Kidney (tissue), 14 donors: ENCODE results near the gene TPSG1. TPM values are rescaled to one million over a fixed set of nuclear protein-coding genes. Genes with fewer than 3 reads are reported as not detected.
A peak's percentile ranks its signal among the peaks of the same experiment; 100 is the strongest.
"Not testable (repeated sequence)": the region's sequence is repeated elsewhere in the genome, so short reads cannot be mapped to it uniquely, and the experiment has no call there.

Experiments used
- DNase-seq, 5 donors: peaks; one replicate each; pipeline ENCODE4 v3.0.0-alpha.2; 2013 to 2020
- FAIRE-seq: peaks from 2 replicates; lab custom pipeline; 2012; peaks lifted over from hg19 to GRCh38; lab: Jason Lieb, UNC
- H3K27ac ChIP-seq, 2 donors: one replicate each; pipeline ENCODE4 v1.7.0; 2013; ENCODE audit warnings: low read depth in 2 of 2, low read length in 2 of 2, inconsistent platforms in 1 of 2
- H3K27me3 ChIP-seq: one replicate; pipeline ENCODE4 v1.7.1; 2013; ENCODE audit warnings: low read length, inconsistent platforms; ENCODE audit not compliant: control insufficient read depth, insufficient read depth
- H3K36me3 ChIP-seq, 3 donors: one replicate each; pipeline versions ENCODE4 v1.7.0 to v1.7.1; 2013; ENCODE audit warnings: low read length in 3 of 3, control low read depth in 1 of 3, inconsistent platforms in 1 of 3; ENCODE audit not compliant: insufficient read depth in 3 of 3, control insufficient read depth in 2 of 3
- H3K4me1 ChIP-seq, 3 donors: one replicate each; pipeline versions ENCODE4 v1.7.0 to v1.7.1; 2013; ENCODE audit warnings: low read length in 3 of 3, inconsistent platforms in 1 of 3, low read depth in 1 of 3; ENCODE audit not compliant: control insufficient read depth in 2 of 3, insufficient read depth in 2 of 3
- H3K4me3 ChIP-seq, 3 donors: one replicate each; pipeline versions ENCODE4 v1.7.0 to v1.8.1; 2013; ENCODE audit warnings: low read length in 3 of 3, control low read depth in 1 of 3, inconsistent platforms in 1 of 3
- H3K9ac ChIP-seq, 3 donors: one replicate each; pipeline versions ENCODE4 v1.7.0 to v1.7.1; 2013; ENCODE audit warnings: low read length in 3 of 3, control low read depth in 1 of 3, inconsistent platforms in 1 of 3
- H3K9me3 ChIP-seq, 3 donors: one replicate each; pipeline versions ENCODE4 v1.7.0 to v1.7.1; 2013; ENCODE audit warnings: low read length in 3 of 3, control low read depth in 1 of 3, inconsistent platforms in 1 of 3; ENCODE audit not compliant: control insufficient read depth in 2 of 3, insufficient read depth in 1 of 3
- intact Hi-C: fragments of 100-400 bp; cut with DNase I; formaldehyde crosslinking; loops from one replicate; pipeline ENCODE4 v1.11.1; 2022
- polyA plus RNA-seq: library from polyadenylated mRNA; stranded (reverse); fragments of 350-450 nt; fragmentation: Illumina TruSeq; extraction: RNeasy Lipid Tissue Mini Kit (QIAGEN cat#74804); gene quantifications from one replicate; pipeline ENCODE4 v1.2.3, GENCODE V29; 2014; ENCODE audit warnings: low read depth, low replicate concordance; ENCODE audit not compliant: insufficient read depth
- total RNA-seq: library from RNA; stranded (reverse); fragmentation: NEBNext Ultra II Directional; extraction: Animal tissue kit (Norgen Biotek cat#: 25700); gene quantifications from one replicate; pipeline ENCODE4 v1.2.1, GENCODE V29; 2021
- TF ChIP-seq, protein P1 (sequence below): IDR thresholded peaks from 3 replicates; pipeline ENCODE4 v1.5.1; 2012; ENCODE audit warnings: mild to moderate bottlenecking, moderate library complexity, borderline replicate concordance; ENCODE audit not compliant: insufficient read depth; ENCODE audit errors: extremely low read depth
- donor health status: control.
- donor health status: control.
- donor health status: control.
- donor health status: control.
- donor health status: control.
- donor health status: DM: yes; HTN: yes; CAD: no.
- donor health status: Normal renal cell carcinoma (clear cell type).

The TPSG1 gene
- total and polyA plus RNA-seq, 2 donors from 2014 or later: 0.86 to 3.4 TPM

DNA sequence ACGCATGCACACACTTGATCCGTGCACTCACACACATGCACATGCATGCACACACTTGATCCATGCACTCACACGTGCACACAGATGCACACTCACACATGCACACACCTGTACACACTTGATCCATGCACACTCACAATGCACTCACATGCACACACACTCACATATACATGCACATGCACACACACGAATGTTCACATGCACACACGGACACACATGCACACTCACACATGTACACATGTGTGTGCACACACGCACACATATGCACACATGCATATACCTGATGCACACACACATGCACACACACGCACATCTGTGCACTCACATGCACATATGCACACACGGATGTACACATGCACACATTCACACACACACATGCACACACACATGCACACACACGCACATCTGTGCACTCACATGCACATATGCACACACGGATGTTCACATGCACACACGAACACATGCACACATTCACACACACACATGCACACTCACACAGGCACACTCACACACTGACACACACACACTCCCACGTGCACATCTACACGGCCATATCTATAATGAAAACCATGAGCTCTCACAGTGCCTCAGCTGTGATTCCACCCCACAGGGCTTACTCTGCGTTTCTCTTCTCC, 23.0 kb upstream of the TPSG1 start:
- intact Hi-C loops, H3K27me3 ChIP-seq, DNase-seq, H3K9ac ChIP-seq, H3K36me3 ChIP-seq, H3K9me3 ChIP-seq, H3K4me1 ChIP-seq, FAIRE-seq, H3K27ac ChIP-seq, H3K4me3 ChIP-seq: not testable (repeated sequence)

DNA sequence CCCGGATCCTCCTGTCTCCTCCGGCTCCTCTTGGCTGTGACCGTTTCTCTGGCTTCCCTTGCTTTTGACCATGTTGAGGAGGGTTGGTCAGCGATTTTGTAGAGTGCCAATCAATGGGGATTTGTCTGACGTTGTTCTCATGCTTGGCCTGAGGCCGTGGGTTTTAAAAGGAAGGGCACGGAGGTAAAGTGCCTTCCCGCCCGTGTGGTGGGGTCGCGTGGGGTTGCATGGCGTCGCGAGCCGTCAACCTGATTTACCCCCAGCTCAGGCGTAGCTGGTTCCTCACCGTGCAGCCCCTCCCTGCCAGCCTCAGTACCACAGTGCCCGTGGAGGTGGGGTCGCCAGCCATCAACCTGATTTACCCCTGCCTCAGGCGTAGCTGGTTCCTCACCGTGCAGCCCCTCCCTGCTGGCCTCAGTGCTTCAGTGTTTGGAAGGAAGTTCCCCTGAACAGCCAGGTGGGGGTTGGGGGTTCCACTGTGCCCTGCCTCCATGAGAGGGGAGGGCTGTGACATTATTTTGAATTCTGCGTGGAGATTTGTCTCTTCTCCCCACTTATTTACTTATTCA, 20.5 kb upstream of the TPSG1 start:
- no peak for DNase-seq
- intact Hi-C loops: no loop called here

DNA sequence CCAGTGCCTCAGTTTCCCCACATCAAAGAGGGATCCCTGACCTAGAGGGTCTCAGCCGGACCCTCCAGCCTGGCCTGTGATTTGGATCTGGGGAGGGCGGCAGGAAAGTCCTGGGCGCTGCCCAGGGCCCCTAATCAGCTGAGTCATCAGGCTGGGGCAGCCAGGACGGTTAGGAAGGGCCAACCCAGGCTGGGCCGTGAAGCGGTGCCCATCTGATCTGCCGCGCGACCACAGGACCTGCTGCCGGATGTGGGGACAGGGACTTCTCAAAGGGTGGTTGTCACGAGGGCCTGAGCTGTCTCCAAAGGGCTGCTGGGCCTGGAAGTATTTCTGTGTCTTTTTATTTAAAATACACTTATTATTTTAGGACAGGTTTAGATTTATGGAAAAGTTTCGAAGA, 19.8 kb upstream of the TPSG1 start:
- no peak for FAIRE-seq
- peaks cover 2% of the 10 kb centered on the region for H3K27me3 ChIP-seq
- TF ChIP-seq, protein P1, sequence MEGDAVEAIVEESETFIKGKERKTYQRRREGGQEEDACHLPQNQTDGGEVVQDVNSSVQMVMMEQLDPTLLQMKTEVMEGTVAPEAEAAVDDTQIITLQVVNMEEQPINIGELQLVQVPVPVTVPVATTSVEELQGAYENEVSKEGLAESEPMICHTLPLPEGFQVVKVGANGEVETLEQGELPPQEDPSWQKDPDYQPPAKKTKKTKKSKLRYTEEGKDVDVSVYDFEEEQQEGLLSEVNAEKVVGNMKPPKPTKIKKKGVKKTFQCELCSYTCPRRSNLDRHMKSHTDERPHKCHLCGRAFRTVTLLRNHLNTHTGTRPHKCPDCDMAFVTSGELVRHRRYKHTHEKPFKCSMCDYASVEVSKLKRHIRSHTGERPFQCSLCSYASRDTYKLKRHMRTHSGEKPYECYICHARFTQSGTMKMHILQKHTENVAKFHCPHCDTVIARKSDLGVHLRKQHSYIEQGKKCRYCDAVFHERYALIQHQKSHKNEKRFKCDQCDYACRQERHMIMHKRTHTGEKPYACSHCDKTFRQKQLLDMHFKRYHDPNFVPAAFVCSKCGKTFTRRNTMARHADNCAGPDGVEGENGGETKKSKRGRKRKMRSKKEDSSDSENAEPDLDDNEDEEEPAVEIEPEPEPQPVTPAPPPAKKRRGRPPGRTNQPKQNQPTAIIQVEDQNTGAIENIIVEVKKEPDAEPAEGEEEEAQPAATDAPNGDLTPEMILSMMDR: no peak
- DNase-seq: no peak
- no peak overlapping the region for H3K27ac ChIP-seq
- no peak overlapping the region for H3K9ac ChIP-seq
- peaks cover 0 to 2% (median 0%) of the 10 kb centered on the region in 3 donors for H3K9me3 ChIP-seq
- no peaks in the 10 kb centered on the region for H3K36me3 ChIP-seq
- intact Hi-C loops: no loop called here
- H3K4me3 ChIP-seq: no peak overlapping the region
- H3K4me1 ChIP-seq: no peaks in the 10 kb centered on the region

More for the DNA sequence above, 20.5 kb upstream of the TPSG1 start:
- no peaks in the 10 kb centered on the region for H3K36me3 ChIP-seq
- no peak overlapping the region for H3K9ac ChIP-seq
- no peak for FAIRE-seq
- TF ChIP-seq, protein P1: no peak
- peaks cover 2% of the 10 kb centered on the region for H3K27me3 ChIP-seq
- H3K9me3 ChIP-seq: peaks cover 0 to 2% (median 0%) of the 10 kb centered on the region in 3 donors
- no peak overlapping the region for H3K27ac ChIP-seq
- no peaks in the 10 kb centered on the region for H3K4me1 ChIP-seq
- no peak overlapping the region for H3K4me3 ChIP-seq

DNA sequence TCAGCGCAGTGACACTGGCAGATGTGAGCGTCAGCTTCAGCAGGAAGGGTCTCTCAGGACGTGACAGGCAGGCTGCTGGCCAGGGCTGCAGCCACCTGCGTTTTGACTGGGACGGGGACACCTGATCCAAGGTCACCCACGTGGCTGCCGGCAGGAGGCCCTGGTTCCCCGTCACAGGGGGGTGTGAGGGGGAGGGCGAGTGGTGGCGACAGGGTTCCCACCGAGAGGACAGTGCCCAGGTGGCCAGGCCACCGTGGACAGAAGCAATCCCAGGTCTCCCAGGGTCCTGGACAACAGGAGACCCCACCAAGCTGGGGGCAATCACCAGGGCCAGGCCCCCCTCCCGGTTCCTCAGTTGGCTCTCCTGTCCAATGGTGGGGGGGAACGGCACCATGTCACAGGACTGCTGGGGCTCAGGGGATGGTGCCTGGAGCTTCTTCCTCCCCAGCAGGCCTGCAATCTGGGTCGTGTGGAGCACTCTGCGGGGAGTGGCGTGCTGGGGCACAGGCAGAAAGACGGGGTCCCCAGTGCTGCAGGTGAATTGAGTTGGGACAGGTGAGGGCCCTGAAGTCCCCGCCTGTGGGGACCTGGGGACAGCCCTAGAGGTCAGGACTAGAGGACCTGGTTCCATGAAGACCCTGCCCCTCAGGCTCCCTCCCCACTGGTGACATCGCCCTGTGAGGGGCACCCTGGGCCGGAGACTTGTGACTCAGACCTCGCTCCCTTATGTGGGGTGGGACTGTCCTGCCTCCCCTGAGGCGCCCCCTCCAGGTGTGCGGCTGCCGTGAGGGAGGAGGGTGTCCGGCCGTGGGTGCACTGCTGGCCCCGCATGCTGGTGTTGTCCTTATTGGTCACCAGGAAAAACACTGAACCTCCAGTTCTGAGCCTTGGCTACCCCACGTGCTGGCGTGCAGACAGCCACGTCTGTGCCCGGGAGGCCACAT, 19.1 kb upstream of the TPSG1 start:
- DNase-seq: peak in 1 of 5 donors; percentile 56
- intact Hi-C loops, FAIRE-seq: not testable (repeated sequence)

DNA sequence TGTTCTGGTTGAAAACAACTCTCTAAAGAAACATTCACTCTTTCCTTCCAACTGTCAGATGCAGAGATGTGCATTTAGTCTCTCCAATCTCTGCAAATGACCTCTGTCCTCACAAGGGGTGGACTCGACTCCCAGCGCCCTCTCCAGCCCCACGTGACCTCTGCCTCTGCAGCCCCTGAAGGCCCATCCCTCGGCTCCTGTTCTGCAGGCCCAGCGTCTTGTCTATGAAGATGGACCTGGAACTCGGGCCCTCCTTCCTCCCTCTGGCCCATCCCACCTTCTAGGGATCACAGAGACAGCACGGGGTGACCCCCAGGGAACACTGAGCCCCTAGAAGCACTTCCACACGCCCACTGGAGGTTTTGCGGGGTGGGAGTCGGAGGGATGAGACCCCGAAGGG, 18.3 kb upstream of the TPSG1 start:
- FAIRE-seq, DNase-seq, intact Hi-C loops, H3K4me1 ChIP-seq, H3K9me3 ChIP-seq, H3K27me3 ChIP-seq, H3K36me3 ChIP-seq, H3K27ac ChIP-seq, H3K4me3 ChIP-seq, H3K9ac ChIP-seq: not testable (repeated sequence)

More for the DNA sequence above, 19.1 kb upstream of the TPSG1 start:
- not testable (repeated sequence) for H3K27ac ChIP-seq, H3K9ac ChIP-seq, H3K4me3 ChIP-seq, H3K27me3 ChIP-seq, H3K36me3 ChIP-seq, H3K9me3 ChIP-seq, H3K4me1 ChIP-seq

DNA sequence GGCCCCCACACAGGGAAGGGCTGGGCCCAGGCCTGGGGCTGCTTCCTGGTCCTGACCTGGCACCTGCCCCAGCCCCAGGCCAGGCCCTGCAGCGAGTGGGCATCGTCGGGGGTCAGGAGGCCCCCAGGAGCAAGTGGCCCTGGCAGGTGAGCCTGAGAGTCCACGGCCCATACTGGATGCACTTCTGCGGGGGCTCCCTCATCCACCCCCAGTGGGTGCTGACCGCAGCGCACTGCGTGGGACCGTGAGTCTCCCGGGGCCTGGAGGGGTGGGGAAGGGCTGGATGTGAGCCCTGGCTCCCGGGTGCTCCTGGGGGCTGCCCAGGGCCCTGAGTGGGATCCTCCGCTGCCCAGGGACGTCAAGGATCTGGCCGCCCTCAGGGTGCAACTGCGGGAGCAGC, 16.0 kb upstream of the TPSG1 start:
- FAIRE-seq, H3K27ac ChIP-seq, intact Hi-C loops, H3K4me1 ChIP-seq, H3K36me3 ChIP-seq, H3K9ac ChIP-seq, H3K4me3 ChIP-seq, H3K27me3 ChIP-seq, H3K9me3 ChIP-seq: not testable (repeated sequence)
- peak in 1 of 5 donors; percentile 29 for DNase-seq
